ENCODE measurements around the gene CD9.

DNA sequence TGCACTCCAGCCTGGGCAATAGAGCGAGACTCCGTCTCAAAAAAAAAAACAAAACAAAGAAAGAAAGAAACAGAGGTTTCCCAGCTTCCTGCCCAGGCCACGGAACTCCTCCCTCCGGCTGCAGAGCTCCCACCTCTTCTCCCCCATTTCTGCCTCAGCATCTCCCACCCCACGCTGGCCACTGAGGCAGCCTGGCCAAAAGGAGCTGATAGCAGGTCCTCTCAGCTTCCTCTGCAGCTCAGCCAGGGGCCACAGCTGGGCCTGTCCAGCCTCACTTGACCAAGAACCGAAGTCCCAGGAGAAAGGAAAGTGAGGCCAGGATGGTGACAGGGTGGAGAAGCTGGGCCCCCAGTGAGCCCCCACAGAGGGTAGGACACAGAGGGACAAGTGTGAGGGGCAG is 33.4 kb upstream of the CD9 start:
- TF ChIP-seq CTCF (IDR thresholded peaks at IDR 0.05; ENCODE audit: low read depth, low read length), result no peak
- no peak for TF ChIP-seq POLR2A (IDR thresholded peaks at IDR 0.05; ENCODE audit: extremely low read depth, insufficient read length)
